ENCODE data around the gene GDPD5. TPM values are rescaled to one million over a fixed set of nuclear protein-coding genes. Genes with fewer than 3 reads are reported as not detected.

GDPD5 gene
- total and polyA plus RNA-seq, 2 donors (not counting 3 experiments of a cell fraction or from before 2014, with no cell fraction given), result 60.2 to 79.2 TPM

- intact Hi-C loops (cut with micrococcal nuclease) (loop anchor here (2.0 to 5.0 kb wide), 2 partner anchors 22 to 37 kb away; partner anchors contain the start of gene GDPD5), dilution Hi-C loops (cut with MboI; ENCODE audit: extremely low pct_ligation_motif_present, low sequenced_read_pairs) (no loop called here)
- H3K79me2 ChIP-seq (ENCODE audit: control insufficient read depth, insufficient read depth, low read length), result no peaks in the 10 kb centered on the region
- H3K9me3 ChIP-seq (replicated peaks; ENCODE audit: control insufficient read depth, insufficient read depth, low read length), result no peaks in the 10 kb centered on the region
- H3K4me1 ChIP-seq (ENCODE audit: control insufficient read depth, extremely low read depth, insufficient read depth, low read length), result peaks cover 28% of the 10 kb centered on the region
- no peak for TF ChIP-seq POLR2AphosphoS5 (IDR thresholded peaks at IDR 0.05; ENCODE audit: insufficient read depth, low read depth, low read length)
- no peak for TF ChIP-seq MAX (IDR thresholded peaks at IDR 0.05; ENCODE audit: insufficient read depth, insufficient read length)
- peak; percentile 39 for TF ChIP-seq JUN (IDR thresholded peaks at IDR 0.05; ENCODE audit: borderline replicate concordance, insufficient read depth, insufficient read length, low read depth)
- no peak for TF ChIP-seq FOS (IDR thresholded peaks at IDR 0.05; ENCODE audit: borderline replicate concordance, insufficient read depth, low read length)
- TF ChIP-seq POLR2A (IDR thresholded peaks at IDR 0.05; ENCODE audit: low read depth, low read length), result no peak
- TF ChIP-seq MYC (IDR thresholded peaks at IDR 0.05; ENCODE audit: low read depth, low read length), result no peak
- TF ChIP-seq GATA2 (IDR thresholded peaks at IDR 0.05; ENCODE audit: insufficient read depth, insufficient read length, low read depth, low read length), result no peak
- ChIA-PET CTCF (interaction anchor here (0.7 to 2.2 kb wide), 9 partner anchors 8 to 45 kb away, joined by 3 to 10 read pairs (median 3); partner anchors contain the start of gene GDPD5), POLR2A (interaction anchor here (0.6 to 1.1 kb wide), 5 partner anchors 24 to 169 kb away, joined by 3 to 6 read pairs (median 4); no protein-coding TSS in a partner anchor)
- DNase-seq (ENCODE audit: low read depth, low spot score) (peak; percentile 36), FAIRE-seq (peak; percentile 81)
- no peaks in the 10 kb centered on the region for H3K27me3 ChIP-seq (ENCODE audit: control insufficient read depth in 2 of 2, insufficient read depth in 2 of 2, low read length in 2 of 2)
- H3K4me2 ChIP-seq (ENCODE audit: insufficient read depth, low read length), result peak overlapping the region; percentile 12
- no peaks in the 10 kb centered on the region for H4K20me1 ChIP-seq (replicated peaks; ENCODE audit: control insufficient read depth, extremely low read depth, insufficient read depth, low read length)
- H3K36me3 ChIP-seq (ENCODE audit: control insufficient read depth in 2 of 2, extremely low read depth in 1 of 2, insufficient read depth in 2 of 2, low read length in 2 of 2), result peaks cover 0 to 5% of the 10 kb centered on the region in 2 experiments
- H3K9me1 ChIP-seq (replicated peaks; ENCODE audit: control insufficient read depth, extremely low read depth, insufficient read depth, low read length), result no peaks in the 10 kb centered on the region
- no TSS peak for BruUV-seq (replicated peaks)
- no peak overlapping the region for H3K9ac ChIP-seq (replicated peaks; ENCODE audit: extremely low read depth, insufficient read depth, low read length)
- peak overlapping the region; percentile 52 for H2AFZ ChIP-seq (ENCODE audit: low read depth, low read length)
- no peak overlapping the region for H3K27ac ChIP-seq (ENCODE audit: insufficient read depth, low read depth, low read length)
- H3K4me3 ChIP-seq (replicated peaks in 1 of 3; ENCODE audit: insufficient read depth in 1 of 3, low read depth in 1 of 3, low read length in 3 of 3), result no peak overlapping the region
Observed at GRCh38 chr11:75490221-75491181, 35.2 kb downstream of the GDPD5 start.

Data from endothelial cell of umbilical vein (primary cell).